Coronary artery (tissue), 2 donors: ENCODE data around the gene LSM12.
"Not testable (repeated sequence)": the region's sequence is repeated elsewhere in the genome, so short reads cannot be mapped to it uniquely, and the experiment has no call there.

Experiments used
- DNase-seq: peaks from one replicate; pipeline ENCODE4 v3.0.0-alpha.2; 2017; ENCODE audit warnings: low spot score
- H3K27ac ChIP-seq, 2 donors: fragments of 200-600 bp; sonication (generic); one replicate each; pipeline ENCODE4 v1.5.1; 2016 to 2019
- H3K4me3 ChIP-seq: fragments of 200-600 bp; sonication (generic); 2 replicates; pipeline ENCODE4 v1.5.1; 2016; ENCODE audit warnings: mild to moderate bottlenecking, moderate library complexity
- TF ChIP-seq, protein P1 (sequence below): fragments of 200-600 bp; sonication (generic); IDR thresholded peaks from one replicate; pipeline ENCODE4 v1.5.1; 2019; ENCODE audit warnings: antibody characterized with exemption

The LSM12 gene

DNA sequence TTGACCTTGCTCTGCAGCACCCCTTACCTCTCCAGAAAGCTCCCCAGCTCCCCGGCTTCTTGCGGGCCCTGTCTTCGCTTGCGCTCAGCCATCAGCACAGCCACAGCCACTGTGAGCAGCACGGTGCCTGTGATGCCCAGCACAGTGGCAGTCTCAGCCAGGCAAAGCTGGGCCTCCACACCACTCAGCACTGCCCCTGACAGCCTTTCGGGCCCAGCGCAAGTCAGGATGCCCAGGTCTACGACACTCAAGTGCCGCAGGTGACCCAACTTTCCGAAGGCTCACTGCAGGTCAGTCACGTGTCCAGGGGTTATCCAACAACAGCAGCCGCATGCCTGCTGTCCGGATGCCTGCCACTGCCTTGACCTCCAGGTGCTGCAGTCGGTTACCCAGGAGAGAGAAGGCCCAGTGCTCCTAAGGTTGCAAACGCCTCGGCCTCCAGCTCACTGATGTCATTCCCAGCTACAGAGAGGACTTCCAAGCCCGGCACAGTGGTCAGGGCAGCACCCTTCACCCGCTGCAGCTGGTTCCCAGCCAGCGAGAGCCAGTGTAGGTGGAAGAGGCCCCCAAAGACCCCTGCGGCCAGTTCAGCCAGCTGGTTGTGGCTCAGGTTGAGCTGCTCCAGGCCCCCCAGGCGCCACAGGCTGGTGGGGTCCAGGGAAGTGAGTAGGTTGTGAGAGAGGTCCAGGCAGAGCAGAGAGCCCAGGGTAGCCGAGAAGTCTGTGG is 42.8 kb downstream of the LSM12 start:
- Histone ChIP-seq H3K4me3 (no peak overlapping the region), H3K27ac (no peak overlapping the region)
- DNase-seq = no peak
- TF ChIP-seq, protein P1, sequence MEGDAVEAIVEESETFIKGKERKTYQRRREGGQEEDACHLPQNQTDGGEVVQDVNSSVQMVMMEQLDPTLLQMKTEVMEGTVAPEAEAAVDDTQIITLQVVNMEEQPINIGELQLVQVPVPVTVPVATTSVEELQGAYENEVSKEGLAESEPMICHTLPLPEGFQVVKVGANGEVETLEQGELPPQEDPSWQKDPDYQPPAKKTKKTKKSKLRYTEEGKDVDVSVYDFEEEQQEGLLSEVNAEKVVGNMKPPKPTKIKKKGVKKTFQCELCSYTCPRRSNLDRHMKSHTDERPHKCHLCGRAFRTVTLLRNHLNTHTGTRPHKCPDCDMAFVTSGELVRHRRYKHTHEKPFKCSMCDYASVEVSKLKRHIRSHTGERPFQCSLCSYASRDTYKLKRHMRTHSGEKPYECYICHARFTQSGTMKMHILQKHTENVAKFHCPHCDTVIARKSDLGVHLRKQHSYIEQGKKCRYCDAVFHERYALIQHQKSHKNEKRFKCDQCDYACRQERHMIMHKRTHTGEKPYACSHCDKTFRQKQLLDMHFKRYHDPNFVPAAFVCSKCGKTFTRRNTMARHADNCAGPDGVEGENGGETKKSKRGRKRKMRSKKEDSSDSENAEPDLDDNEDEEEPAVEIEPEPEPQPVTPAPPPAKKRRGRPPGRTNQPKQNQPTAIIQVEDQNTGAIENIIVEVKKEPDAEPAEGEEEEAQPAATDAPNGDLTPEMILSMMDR = no peak

DNA sequence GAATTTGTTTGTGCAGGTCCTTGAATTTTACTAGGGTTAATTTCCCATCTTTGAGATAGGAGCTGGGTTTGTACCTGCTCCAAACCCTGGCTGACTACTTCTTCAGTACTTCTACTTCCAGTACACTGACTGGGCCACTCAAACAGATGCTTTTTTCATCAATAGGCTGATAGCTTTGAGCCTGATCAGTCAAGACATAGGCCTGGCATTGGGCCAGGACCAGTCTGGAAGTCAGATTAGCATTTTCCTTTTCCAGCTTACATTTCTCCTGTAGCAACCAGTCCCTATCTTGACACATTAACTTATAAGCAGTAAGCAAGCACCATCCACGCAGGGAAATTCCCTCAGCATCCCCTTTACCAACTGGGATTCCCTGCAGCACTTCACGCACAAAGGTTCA is 44.2 kb downstream of the LSM12 start:
- TF ChIP-seq, protein P1 = no peak
- no peak for DNase-seq
- Histone ChIP-seq H3K27ac (no peak overlapping the region), H3K4me3 (no peak overlapping the region)

DNA sequence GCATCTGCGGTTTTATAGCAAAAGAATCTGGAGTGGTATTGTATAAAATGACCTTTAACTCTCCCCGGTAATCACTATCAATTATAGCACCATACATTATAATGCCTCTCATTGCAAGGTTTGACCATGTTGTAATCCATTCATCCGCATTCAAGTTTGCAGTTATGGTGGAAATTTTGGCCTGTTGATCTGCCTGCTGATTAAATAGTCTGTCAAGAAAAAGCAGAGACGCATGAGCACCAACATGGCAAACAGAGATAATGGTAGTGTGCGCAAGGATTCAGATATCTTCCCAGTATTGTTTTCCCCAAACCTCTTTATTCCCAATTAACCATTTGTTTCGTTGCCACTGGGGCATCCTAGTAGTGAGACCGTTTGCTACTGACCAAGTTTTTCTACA is 45.2 kb downstream of the LSM12 start:
- not testable (repeated sequence) for DNase-seq, H3K27ac ChIP-seq, H3K4me3 ChIP-seq

DNA sequence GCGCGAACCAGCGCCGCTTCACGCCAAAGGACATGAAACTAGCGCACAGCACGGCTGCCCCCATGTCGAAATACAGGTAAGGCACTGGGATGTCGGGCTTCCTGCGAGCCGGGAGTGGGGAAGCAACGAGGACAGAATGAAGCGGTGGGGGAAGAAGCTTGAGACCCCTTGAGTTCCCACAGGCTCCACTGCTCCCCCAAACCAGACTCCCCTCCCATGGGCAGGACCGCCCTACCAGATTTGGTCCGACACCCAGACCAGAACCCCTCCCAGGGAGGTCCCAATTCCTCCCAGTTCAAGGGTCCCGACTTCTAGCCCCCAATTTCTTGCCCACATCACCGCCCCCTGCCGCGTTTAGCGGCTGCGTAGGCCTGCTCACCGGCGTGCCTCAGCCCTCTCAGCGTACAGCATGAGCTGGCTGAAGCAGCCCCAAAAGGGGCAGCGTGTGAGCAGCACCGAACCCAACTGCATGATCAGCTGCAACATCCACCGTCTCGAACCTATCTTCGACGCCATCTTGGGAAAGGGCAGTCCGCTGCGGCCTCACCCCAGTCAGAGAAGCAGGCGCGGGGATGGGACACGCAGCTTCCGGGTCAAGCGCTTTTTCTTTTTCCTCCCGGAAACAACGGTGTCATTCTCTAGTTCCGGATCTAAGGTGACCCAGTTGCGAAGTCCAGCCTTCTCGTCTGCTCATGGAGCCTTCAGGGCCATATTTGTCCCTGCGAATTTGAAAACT is 51.9 kb downstream of the LSM12 start, which contains the start of gene TMEM101:
Gene TMEM101 (minus strand): TSS at position 527 of the 736 bp plus-strand sequence. CDS start 11 bp downstream, at position 516.
- TF ChIP-seq, protein P1 = no peak
- peak within 1 kb of the TSS in 1 of 2 donors; percentile 83 for H3K27ac ChIP-seq
- H3K4me3 ChIP-seq = peak within 1 kb of the TSS; percentile 92
- DNase-seq = peak; percentile 88

DNA sequence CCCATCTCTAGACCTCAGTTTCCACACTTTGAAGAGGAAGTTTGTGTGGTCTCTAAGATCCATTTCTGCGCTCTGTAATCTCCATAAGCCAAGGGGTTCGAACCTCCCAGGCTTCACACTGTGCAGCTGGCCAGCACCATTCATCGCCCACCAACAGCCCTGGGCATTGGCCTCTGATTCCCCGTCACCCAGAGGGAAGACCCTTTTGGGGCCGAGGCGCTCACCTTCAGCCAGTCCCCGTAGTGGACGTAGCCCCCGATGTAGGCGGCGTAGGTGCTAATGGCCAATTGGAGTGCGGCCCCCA is 52.4 kb downstream of the LSM12 start:
- TF ChIP-seq, protein P1 = no peak
- peak overlapping the region in 1 of 2 donors; percentile 83 for H3K27ac ChIP-seq
- DNase-seq = no peak

DNA sequence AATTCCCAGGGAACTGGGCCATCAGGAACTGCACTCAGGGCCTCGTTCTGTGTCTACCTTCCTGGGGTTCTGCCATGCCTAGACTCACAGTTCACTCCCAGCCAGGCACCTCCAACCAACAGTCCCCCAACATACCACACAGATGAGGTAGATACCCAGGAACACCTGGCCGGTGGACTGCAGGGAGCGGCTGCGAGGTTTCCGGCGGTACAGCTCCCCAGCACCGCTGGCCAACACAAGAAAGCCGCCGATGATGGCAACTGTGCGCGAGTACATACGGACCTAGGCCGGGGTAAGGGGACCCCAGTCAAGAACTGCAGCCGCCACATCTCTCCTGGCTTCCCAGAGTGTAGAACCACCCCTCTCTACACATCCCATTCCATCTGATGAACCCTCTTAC is 53.6 kb downstream of the LSM12 start:
- DNase-seq = no peak
- Histone ChIP-seq H3K27ac (no peak overlapping the region), H3K4me3 (no peak overlapping the region)
- TF ChIP-seq, protein P1 = no peak

More for the DNA sequence above, 52.4 kb downstream of the LSM12 start:
- peak overlapping the region; percentile 92 for H3K4me3 ChIP-seq

DNA sequence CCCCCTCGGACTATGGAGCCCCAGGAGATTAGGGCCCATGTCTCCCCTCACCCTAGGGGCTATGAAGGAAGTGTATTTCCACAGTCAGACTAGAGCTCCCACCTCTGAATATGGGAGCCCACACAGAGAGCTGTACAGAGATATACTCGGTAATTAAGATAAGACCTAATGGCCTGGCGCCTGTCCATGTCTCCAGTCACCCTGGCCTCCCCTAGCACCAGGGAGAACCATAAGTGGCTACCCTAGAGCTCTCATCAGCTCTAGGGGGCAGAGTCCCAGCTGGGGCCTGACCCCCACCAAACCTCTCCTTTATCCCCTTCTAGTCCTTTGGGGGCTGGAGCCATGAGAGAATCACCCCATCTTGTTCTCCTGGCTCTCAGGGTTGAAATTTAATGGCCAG is 54.1 kb downstream of the LSM12 start:
- no peak for DNase-seq
- Histone ChIP-seq H3K4me3 (no peak overlapping the region), H3K27ac (no peak overlapping the region)
- TF ChIP-seq, protein P1 = no peak
